Calu3 (cell line): ENCODE measurements around the gene ZGLP1. TPM values are rescaled to one million over a fixed set of nuclear protein-coding genes. Genes with fewer than 3 reads are reported as not detected.
"Not testable (repeated sequence)": the region's sequence is repeated elsewhere in the genome, so short reads cannot be mapped to it uniquely, and the experiment has no call there.

Experiments used
- BruUV-seq: library from RNA; stranded (reverse); fragments of 400-500 nt; replicated peaks from 2 replicates; lab custom pipeline; 2021; lab: Mats Ljungman, UMichigan
- CTCF ChIA-PET: fragments of 300-600 bp; sonication (Branson Sonifier 250); formaldehyde crosslinking; loops from one replicate; lab custom pipeline; 2022; ENCODE audit warnings: antibody characterized with exemption; lab: Charles Lee
- DNase-seq: peaks from one replicate; pipeline ENCODE4 v3.0.0; 2022
- H3K27ac Mint-ChIP-seq: one replicate; pipeline ENCODE4 v1.8.0; 2022; ENCODE audit warnings: mixed read lengths; ENCODE audit not compliant: unreplicated experiment
- H3K27me3 Mint-ChIP-seq: one replicate; pipeline ENCODE4 v1.8.0; 2022; ENCODE audit warnings: mixed read lengths; ENCODE audit not compliant: unreplicated experiment
- H3K36me3 Mint-ChIP-seq: one replicate; pipeline ENCODE4 v1.8.0; 2022; ENCODE audit warnings: mild to moderate bottlenecking, moderate library complexity, mixed read lengths; ENCODE audit not compliant: insufficient read depth, unreplicated experiment
- H3K4me1 Mint-ChIP-seq: one replicate; pipeline ENCODE4 v1.8.0; 2022; ENCODE audit warnings: mild to moderate bottlenecking, low read depth, mixed read lengths; ENCODE audit not compliant: unreplicated experiment
- H3K4me3 Mint-ChIP-seq: one replicate; pipeline ENCODE4 v1.8.0; 2022; ENCODE audit warnings: mild to moderate bottlenecking, low read depth, moderate library complexity, mixed read lengths; ENCODE audit not compliant: unreplicated experiment
- H3K9me3 Mint-ChIP-seq: one replicate; pipeline ENCODE4 v1.8.0; 2022; ENCODE audit warnings: low read depth, mixed read lengths; ENCODE audit not compliant: unreplicated experiment
- intact Hi-C: fragments of 100-400 bp; cut with micrococcal nuclease; formaldehyde crosslinking; loops from one replicate; pipeline ENCODE4 v1.10.0; 2022; ENCODE audit not compliant: unreplicated experiment
- total RNA-seq: library from RNA; stranded (reverse); gene quantifications from 2 replicates; pipeline ENCODE4 v1.2.3, GENCODE V29; 2022
- TF ChIP-seq, protein P1 (sequence below): fragments of 200-600 bp; IDR thresholded peaks from one replicate; pipeline ENCODE4 v1.8.0; 2022; ENCODE audit warnings: antibody characterized with exemption; ENCODE audit not compliant: unreplicated experiment

ZGLP1 gene
- total RNA-seq, 1 experiment from 2014 or later: 4.6 TPM

DNA sequence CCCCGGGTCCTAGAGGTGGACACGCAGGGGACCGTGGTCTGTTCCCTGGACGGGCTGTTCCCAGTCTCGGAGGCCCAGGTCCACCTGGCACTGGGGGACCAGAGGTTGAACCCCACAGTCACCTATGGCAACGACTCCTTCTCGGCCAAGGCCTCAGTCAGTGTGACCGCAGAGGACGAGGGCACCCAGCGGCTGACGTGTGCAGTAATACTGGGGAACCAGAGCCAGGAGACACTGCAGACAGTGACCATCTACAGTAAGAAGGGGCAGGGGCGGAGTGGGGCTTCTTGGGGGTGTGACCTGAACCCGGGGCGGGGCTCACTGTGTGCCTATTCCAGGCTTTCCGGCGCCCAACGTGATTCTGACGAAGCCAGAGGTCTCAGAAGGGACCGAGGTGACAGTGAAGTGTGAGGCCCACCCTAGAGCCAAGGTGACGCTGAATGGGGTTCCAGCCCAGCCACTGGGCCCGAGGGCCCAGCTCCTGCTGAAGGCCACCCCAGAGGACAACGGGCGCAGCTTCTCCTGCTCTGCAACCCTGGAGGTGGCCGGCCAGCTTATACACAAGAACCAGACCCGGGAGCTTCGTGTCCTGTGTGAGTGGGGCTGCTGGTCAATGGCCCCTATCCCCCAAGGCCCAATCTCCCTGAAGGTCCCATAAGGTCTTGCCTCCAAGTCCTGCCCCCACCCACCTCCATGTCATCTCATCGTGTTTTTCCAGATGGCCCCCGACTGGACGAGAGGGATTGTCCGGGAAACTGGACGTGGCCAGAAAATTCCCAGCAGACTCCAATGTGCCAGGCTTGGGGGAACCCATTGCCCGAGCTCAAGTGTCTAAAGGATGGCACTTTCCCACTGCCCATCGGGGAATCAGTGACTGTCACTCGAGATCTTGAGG lies 25.3 kb downstream of the ZGLP1 start:
- no TSS peak for BruUV-seq
- H3K4me3 Mint-ChIP-seq: no peak overlapping the region
- TF ChIP-seq, protein P1, sequence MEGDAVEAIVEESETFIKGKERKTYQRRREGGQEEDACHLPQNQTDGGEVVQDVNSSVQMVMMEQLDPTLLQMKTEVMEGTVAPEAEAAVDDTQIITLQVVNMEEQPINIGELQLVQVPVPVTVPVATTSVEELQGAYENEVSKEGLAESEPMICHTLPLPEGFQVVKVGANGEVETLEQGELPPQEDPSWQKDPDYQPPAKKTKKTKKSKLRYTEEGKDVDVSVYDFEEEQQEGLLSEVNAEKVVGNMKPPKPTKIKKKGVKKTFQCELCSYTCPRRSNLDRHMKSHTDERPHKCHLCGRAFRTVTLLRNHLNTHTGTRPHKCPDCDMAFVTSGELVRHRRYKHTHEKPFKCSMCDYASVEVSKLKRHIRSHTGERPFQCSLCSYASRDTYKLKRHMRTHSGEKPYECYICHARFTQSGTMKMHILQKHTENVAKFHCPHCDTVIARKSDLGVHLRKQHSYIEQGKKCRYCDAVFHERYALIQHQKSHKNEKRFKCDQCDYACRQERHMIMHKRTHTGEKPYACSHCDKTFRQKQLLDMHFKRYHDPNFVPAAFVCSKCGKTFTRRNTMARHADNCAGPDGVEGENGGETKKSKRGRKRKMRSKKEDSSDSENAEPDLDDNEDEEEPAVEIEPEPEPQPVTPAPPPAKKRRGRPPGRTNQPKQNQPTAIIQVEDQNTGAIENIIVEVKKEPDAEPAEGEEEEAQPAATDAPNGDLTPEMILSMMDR: no peak
- CTCF ChIA-PET: no interaction called here
- peaks cover 7% of the 10 kb centered on the region for H3K4me1 Mint-ChIP-seq
- no peaks in the 10 kb centered on the region for H3K27me3 Mint-ChIP-seq
- intact Hi-C loops: no loop called here
- no peak for DNase-seq
- H3K27ac Mint-ChIP-seq: no peak overlapping the region
- H3K9me3 Mint-ChIP-seq: no peaks in the 10 kb centered on the region
- H3K36me3 Mint-ChIP-seq: peaks cover 58% of the 10 kb centered on the region

DNA sequence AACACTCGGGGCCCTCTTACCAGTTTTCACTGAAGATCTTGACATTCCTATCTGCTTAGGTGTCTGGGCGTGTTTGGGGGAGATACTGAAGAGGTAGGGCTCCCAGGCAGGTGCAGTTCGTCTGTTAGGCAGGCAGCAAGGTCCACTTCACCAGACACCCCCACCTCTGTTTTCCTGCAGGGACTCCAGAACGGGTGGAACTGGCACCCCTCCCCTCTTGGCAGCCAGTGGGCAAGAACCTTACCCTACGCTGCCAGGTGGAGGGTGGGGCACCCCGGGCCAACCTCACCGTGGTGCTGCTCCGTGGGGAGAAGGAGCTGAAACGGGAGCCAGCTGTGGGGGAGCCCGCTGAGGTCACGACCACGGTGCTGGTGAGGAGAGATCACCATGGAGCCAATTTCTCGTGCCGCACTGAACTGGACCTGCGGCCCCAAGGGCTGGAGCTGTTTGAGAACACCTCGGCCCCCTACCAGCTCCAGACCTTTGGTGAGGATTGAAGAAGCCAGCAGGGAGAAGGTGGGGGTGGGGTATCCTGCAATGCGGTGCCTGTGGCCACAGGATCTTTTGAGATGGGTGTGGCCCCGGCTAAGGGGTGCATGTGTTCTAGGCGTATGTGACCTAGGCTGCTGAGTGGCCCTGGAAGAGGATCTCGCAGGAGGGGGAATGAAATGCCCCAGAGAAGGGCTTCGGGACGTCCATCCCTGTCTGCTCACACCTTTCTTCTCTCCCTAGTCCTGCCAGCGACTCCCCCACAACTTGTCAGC lies 26.1 kb downstream of the ZGLP1 start:
- DNase-seq: no peak
- intact Hi-C loops: no loop called here
- TF ChIP-seq, protein P1: no peak
- Mint-ChIP-seq H3K27ac (no peak overlapping the region), H3K9me3 (no peaks in the 10 kb centered on the region), H3K36me3 (peaks cover 58% of the 10 kb centered on the region), H3K4me3 (no peak overlapping the region), H3K27me3 (no peaks in the 10 kb centered on the region), H3K4me1 (peaks cover 1% of the 10 kb centered on the region)
- no TSS peak for BruUV-seq
- CTCF ChIA-PET: no interaction called here

DNA sequence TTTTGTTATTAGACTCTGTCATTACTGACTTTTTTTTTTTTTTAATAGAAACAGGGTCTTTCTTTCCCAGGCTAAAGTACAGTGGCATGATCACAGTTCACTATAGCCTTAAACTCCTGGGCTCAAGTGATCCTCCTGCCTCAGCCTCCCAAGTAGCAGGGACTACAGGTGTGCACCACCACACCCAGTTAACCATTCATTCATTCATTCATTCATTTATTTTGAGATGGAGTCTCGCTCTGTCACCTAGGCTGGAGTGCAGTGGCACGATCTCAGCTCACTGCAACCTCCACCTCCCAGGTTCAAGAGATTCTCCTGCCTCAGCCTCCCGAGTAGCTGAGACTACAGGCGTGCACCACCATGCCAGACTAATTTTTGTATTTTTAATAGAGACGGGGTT lies 27.6 kb downstream of the ZGLP1 start:
- DNase-seq, H3K9me3 Mint-ChIP-seq, CTCF ChIA-PET, H3K27me3 Mint-ChIP-seq, H3K27ac Mint-ChIP-seq, intact Hi-C loops, H3K4me1 Mint-ChIP-seq, BruUV-seq, H3K4me3 Mint-ChIP-seq: not testable (repeated sequence)
- peaks cover 65% of the 10 kb centered on the region for H3K36me3 Mint-ChIP-seq

DNA sequence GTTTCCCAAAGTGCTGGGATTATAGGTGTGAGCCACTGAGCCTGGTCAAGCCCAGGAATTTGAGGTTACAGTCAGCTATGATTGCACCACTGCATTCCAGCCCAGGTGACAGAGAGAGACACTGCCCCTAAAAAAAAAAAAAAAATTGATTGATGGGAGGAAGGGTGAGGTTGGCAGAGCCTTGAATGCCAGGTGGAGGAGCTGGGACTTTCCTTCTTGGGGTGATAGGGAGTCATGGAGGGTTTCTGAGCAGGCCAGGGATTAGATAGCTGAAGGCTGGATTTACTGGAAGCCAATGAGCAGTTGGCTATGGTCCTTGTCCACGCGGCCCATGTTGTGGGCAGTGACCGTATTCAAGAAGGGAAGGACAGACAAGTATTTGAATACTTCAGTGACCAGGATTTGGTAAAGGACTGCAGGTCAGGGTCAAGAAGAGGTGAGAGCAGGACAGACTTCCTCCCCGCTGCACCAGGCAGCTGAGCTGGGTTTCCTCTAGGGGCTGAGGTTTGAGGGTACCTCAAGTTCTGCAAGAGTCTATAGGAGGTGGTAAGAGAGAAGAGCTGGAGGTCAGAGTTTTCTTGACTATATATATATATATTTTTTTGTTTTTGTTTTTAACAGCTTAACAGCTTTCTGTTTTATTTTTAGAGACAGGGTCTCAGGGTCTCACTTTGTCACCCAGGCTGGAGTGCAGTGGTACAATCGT lies 29.7 kb downstream of the ZGLP1 start:
- intact Hi-C loops: no loop called here
- Mint-ChIP-seq H3K36me3 (peaks cover 70% of the 10 kb centered on the region), H3K27me3 (no peaks in the 10 kb centered on the region), H3K4me3 (no peak overlapping the region), H3K9me3 (no peaks in the 10 kb centered on the region), H3K4me1 (peaks cover 1% of the 10 kb centered on the region), H3K27ac (peak overlapping the region; percentile 7)
- TF ChIP-seq, protein P1: no peak
- CTCF ChIA-PET: interaction anchor here (1.0 kb wide), 1 partner anchor 9 kb away, joined by 3 read pairs; the partner anchor contains the start of gene ICAM1
- BruUV-seq: no TSS peak
- DNase-seq: no peak
